Midbrain (tissue), 1 donor: ENCODE data around the gene FCN2.

Experiments
- DNase-seq: peaks from one replicate; lab custom pipeline; 2025; lab: John Stamatoyannopoulos, UW

FCN2 gene

DNA sequence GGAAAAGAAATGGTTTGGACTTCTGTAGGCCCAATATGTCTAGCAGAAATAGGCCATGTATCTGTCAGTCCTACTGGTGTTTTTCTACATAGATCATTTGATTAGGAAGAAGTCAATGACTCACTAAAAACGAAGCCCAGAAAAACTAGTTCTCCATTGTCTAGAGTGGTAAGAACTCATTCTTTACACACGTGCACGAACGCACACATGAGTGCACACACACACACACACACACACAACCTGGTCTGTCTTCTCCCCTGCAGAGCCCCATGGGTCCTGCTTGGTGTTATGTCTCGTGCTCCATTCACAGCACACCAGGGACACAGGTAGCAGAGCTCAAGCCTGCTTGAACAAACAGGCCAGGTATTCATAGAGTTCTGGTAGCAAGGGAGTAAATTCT, 52.0 kb downstream of the FCN2 start:
- DNase-seq = no peak

DNA sequence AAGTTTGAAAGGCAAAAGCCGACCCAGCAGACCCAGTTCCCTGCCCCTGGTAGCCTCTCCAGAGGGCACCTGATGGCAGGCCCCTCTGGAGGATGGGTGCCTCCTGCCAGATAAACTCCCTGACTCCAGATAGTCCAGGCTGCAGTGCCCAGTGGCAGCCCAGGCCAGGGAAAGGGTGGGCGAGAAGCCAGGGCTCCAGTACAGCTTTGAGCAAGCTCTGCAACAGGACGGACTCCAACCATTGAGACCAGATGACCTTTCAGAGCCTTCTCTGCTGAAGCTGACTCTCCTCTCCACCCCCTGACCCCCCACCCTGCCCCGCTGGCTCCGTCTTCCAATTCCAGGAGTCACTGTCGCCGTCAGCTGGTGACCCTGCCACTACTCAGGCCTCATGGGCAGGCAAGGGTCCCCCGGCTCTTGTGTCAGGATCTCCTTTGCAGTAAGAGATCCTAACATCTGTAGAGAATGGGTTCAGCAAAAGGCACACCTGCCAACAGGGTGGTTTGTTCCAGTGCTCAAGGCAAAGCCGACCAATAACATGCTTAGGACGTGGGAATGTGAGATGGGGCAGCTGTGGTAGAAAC, 52.6 kb downstream of the FCN2 start:
- no peak for DNase-seq

DNA sequence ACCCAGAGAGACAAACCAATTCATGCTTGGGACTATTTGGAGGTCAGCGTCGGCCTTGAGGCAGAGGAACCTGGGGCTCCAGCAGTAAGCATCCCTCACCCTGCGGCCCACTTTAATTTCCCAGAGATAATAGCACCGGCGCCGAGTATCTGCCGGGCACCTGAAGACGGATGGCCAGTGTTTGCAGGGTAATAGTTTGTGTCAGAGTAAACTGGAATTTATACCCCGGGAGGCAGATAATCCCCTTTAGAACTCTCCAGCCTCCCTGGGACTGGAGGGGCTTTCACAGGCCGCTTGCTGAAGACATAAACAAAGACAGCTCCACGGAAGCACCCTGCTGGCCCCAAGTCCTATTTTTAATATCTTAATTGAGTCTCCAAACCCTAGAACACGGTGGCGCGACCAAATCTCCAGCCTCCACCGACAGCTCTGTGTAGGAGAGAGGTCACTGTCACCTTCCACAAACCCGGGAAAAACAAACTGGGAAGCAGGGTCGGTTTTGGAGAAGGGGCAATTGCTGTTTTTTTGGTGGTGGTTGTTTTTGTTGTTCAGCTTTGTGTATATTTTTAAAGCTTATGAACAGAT, 54.5 kb downstream of the FCN2 start:
- no peak for DNase-seq

DNA sequence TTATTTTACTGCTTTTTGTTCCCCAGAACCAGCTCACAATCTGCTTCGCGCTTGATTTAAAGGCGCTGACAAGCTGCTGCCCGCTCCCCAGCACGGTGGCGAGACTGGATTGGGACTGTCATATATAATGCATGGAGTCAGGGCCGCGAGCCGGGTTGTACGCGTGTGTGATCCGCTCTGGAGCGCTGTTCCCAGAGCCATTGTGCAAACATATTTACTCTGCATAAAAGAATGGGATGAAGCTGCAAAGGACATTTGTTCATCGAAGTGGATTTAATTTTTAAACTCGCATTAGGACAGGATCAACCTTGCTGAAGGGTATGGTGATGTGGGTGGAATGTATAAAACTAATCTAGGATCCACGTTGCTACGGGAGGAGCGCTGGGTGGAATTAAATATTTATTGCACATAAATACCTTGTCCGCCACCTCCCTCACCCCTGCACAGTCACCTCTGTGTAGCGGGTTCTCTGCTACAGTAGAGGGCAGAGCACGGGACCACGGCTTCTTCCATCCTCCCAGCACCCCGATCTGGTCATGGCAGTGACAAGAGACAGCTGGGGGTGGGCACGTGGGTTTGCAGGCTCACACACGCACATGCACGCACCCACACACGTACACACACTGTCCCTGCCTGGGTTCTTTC, 55.2 kb downstream of the FCN2 start:
- DNase-seq = no peak

DNA sequence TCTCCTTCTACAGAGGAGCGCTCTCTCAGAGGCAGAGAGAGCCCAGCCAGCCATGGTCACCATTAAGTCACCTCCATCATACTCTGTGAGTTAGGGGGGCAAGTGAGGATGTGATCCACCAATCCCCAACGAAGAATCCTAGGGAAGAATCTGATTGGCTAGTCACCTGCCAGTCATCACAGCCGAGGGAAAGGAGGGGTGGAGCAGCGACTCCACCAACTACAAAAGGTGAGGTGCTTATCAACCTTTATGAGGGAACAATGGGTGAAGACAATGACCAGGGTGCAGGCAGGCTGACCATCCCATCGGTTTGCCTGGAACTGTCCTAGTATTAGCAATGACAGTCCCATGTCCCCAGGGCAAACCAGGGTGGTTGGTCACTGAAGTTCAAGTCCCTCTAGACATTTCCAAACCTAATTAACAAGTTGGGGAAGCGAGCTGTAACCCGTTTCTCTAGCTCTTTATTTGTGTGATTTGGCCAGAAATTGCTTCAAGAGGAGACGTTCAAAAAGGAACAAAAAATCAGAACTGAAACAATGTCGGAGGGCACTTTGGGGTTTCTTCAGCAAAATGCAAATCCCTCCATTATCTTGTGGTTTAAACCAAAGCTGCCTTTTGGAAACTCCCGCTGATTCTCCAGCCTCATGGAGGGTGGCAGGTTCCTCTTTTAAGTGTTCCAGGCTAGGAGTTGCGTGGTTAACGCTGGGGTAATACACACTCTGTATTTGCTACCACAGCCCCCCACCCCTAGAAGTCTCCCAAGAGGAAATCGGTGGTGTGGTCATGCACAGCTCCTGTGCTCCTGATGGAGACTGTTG, 55.9 kb downstream of the FCN2 start:
- DNase-seq = no peak
